Liver (tissue), 9 donors: ENCODE results near the gene NDUFAF5. TPM values are rescaled to one million over a fixed set of nuclear protein-coding genes. Genes with fewer than 3 reads are reported as not detected.

ENCODE experiments used
- DNase-seq: peaks from one replicate; pipeline ENCODE4 v3.0.0-alpha.2; 2017; ENCODE audit warnings: low spot score
- H3K27ac ChIP-seq, 2 donors: one replicate each; pipeline ENCODE4 v1.7.0; 2013; ENCODE audit warnings: inconsistent platforms in 2 of 2, low read length in 2 of 2, control low read depth in 1 of 2, low read depth in 1 of 2, mild to moderate bottlenecking in 1 of 2
- H3K27me3 ChIP-seq, 4 donors: one replicate each; pipeline versions ENCODE4 v1.6.1 to v1.7.0; 2013; ENCODE audit warnings: low read length in 3 of 4, inconsistent platforms in 1 of 4, mild to moderate bottlenecking in 1 of 4, moderate library complexity in 1 of 4; ENCODE audit not compliant: control insufficient read depth in 4 of 4, insufficient read depth in 4 of 4
- H3K36me3 ChIP-seq, 4 donors: one replicate each; pipeline versions ENCODE4 v1.6.1 to v1.7.0; 2013; ENCODE audit warnings: low read length in 3 of 4, mild to moderate bottlenecking in 3 of 4, low read depth in 1 of 4, moderate library complexity in 1 of 4; ENCODE audit not compliant: control insufficient read depth in 4 of 4, insufficient read depth in 3 of 4
- H3K4me1 ChIP-seq, 4 donors: one replicate each; pipeline versions ENCODE4 v1.6.1 to v1.7.0; 2013; ENCODE audit warnings: low read length in 3 of 4, mild to moderate bottlenecking in 3 of 4, moderate library complexity in 1 of 4; ENCODE audit not compliant: control insufficient read depth in 4 of 4, insufficient read depth in 4 of 4
- H3K4me3 ChIP-seq, 3 donors: one replicate each; pipeline versions ENCODE4 v1.6.1 to v1.7.0; 2013; ENCODE audit warnings: low read length in 3 of 3, control low read depth in 1 of 3, low read depth in 1 of 3, mild to moderate bottlenecking in 1 of 3
- H3K9ac ChIP-seq, 2 donors: one replicate each; pipeline ENCODE4 v1.7.0; 2013; ENCODE audit warnings: low read length in 2 of 2, mild to moderate bottlenecking in 2 of 2, moderate library complexity in 2 of 2, control low read depth in 1 of 2, low read depth in 1 of 2
- H3K9me3 ChIP-seq, 4 donors: one replicate each; pipeline versions ENCODE4 v1.6.1 to v1.7.0; 2013; ENCODE audit warnings: low read length in 3 of 4; ENCODE audit not compliant: control insufficient read depth in 4 of 4
- CTCF ChIP-seq: fragments of 150-350 bp; IDR thresholded peaks from 2 replicates; pipeline ENCODE4 v1.5.1; 2017; ENCODE audit warnings: improper control_type of control experiment, low read depth, low read length; ENCODE audit not compliant: missing input control
- EGR1 ChIP-seq, 2 donors: IDR thresholded peaks; 2 replicates each; pipeline ENCODE4 v1.6.1; 2016 to 2018; ENCODE audit warnings: antibody characterized with exemption in 2 of 2, low read depth in 2 of 2
- FOXA1 ChIP-seq: IDR thresholded peaks from 2 replicates; pipeline ENCODE4 v1.6.1; 2016; ENCODE audit warnings: antibody characterized with exemption
- FOXA2 ChIP-seq: IDR thresholded peaks from 2 replicates; pipeline ENCODE4 v1.6.1; 2016; ENCODE audit warnings: antibody characterized with exemption
- GABPA ChIP-seq, 2 donors: IDR thresholded peaks in 1 of 2; conservative IDR thresholded peaks in 1 of 2; 2 replicates each; pipeline ENCODE4 v1.6.1; 2016; ENCODE audit warnings: antibody characterized with exemption in 2 of 2, mild to moderate bottlenecking in 1 of 2, moderate library complexity in 1 of 2
- HNF4A ChIP-seq, 2 donors: conservative IDR thresholded peaks; 2 replicates each; pipeline ENCODE4 v1.6.1; 2016; ENCODE audit warnings: antibody characterized with exemption in 2 of 2, mild to moderate bottlenecking in 2 of 2
- HNF4G ChIP-seq: IDR thresholded peaks from 2 replicates; pipeline ENCODE4 v1.6.1; 2016; ENCODE audit warnings: antibody characterized with exemption
- JUND ChIP-seq, 2 donors: IDR thresholded peaks; 2 replicates each; pipeline ENCODE4 v1.6.1; 2016; ENCODE audit warnings: antibody characterized with exemption in 2 of 2
- MAX ChIP-seq: IDR thresholded peaks from 2 replicates; pipeline ENCODE4 v1.6.1; 2016; ENCODE audit warnings: antibody characterized with exemption
- NR2F2 ChIP-seq: IDR thresholded peaks from 2 replicates; pipeline ENCODE4 v1.6.1; 2016; ENCODE audit warnings: antibody characterized with exemption
- RAD21 ChIP-seq, 2 donors: IDR thresholded peaks; 2 replicates each; pipeline ENCODE4 v1.6.1; 2016; ENCODE audit warnings: antibody characterized with exemption in 2 of 2, mild to moderate bottlenecking in 2 of 2
- REST ChIP-seq: IDR thresholded peaks from 2 replicates; pipeline ENCODE4 v1.6.1; 2016; ENCODE audit warnings: antibody characterized with exemption, mild to moderate bottlenecking
- RXRA ChIP-seq, 2 donors: IDR thresholded peaks; 2 replicates each; pipeline ENCODE4 v1.6.1; 2017 to 2018; ENCODE audit warnings: antibody characterized with exemption in 2 of 2, mild to moderate bottlenecking in 1 of 2
- SP1 ChIP-seq: IDR thresholded peaks from 2 replicates; pipeline ENCODE4 v1.6.1; 2018; ENCODE audit warnings: antibody characterized with exemption, mild to moderate bottlenecking
- TAF1 ChIP-seq: conservative IDR thresholded peaks from 2 replicates; pipeline ENCODE4 v1.6.1; 2016; ENCODE audit warnings: antibody characterized with exemption, mild to moderate bottlenecking
- YY1 ChIP-seq: IDR thresholded peaks from 2 replicates; pipeline ENCODE4 v1.6.1; 2016; ENCODE audit warnings: antibody characterized with exemption, mild to moderate bottlenecking
- WGBS: extraction: QIAGEN DNeasy Blood & Tissue Kit; methylation state at CpG from one replicate; pipeline ENCODE4 v1.1.7; 2013; 5-methylcytosine and 5-hydroxymethylcytosine counted together
- polyA plus RNA-seq, 2 donors: library from polyadenylated mRNA; stranded (reverse) in 1 of 2; unstranded in 1 of 2; fragments of 200-250 nt in 1 of 2; fragments of >200 nt in 1 of 2; fragmentation: Nextera tagmentation in 1 of 2; extraction: Ambion mirVana in 1 of 2; gene quantifications; one replicate each; pipeline versions ENCODE4 v1.2.1 to v1.2.3, GENCODE V29; 2013 to 2015
- total RNA-seq, 2 donors: library from RNA; depleted of rRNA; stranded (reverse); fragments of >200 nt; gene quantifications; one replicate each; pipeline ENCODE4 v1.2.3, GENCODE V29; 2014
- TF ChIP-seq, protein P1 (sequence below): IDR thresholded peaks from 2 replicates; pipeline ENCODE4 v1.6.1; 2016; ENCODE audit warnings: antibody characterized with exemption
- TF ChIP-seq, protein P2 (sequence below): IDR thresholded peaks from 2 replicates; pipeline ENCODE4 v1.6.1; 2016; ENCODE audit warnings: antibody characterized with exemption
- donor health status: healthy.
- donor health status: healthy.
- donor health status: healthy.
- donor health status: healthy.
- donor health status: healthy.

Gene NDUFAF5
- total and polyA plus RNA-seq, 4 donors = 6.6 to 15.9 (median 12.3) TPM

- no peak for TF ChIP-seq RAD21 (IDR thresholded peaks at IDR 0.05)
- TF ChIP-seq HNF4G = no peak
- no peak for TF ChIP-seq CTCF
- TF ChIP-seq FOXA1 = no peak
- no peak for TF ChIP-seq REST
- no peak for TF ChIP-seq SP1
- TF ChIP-seq TAF1 = no peak
- TF ChIP-seq, protein P1, sequence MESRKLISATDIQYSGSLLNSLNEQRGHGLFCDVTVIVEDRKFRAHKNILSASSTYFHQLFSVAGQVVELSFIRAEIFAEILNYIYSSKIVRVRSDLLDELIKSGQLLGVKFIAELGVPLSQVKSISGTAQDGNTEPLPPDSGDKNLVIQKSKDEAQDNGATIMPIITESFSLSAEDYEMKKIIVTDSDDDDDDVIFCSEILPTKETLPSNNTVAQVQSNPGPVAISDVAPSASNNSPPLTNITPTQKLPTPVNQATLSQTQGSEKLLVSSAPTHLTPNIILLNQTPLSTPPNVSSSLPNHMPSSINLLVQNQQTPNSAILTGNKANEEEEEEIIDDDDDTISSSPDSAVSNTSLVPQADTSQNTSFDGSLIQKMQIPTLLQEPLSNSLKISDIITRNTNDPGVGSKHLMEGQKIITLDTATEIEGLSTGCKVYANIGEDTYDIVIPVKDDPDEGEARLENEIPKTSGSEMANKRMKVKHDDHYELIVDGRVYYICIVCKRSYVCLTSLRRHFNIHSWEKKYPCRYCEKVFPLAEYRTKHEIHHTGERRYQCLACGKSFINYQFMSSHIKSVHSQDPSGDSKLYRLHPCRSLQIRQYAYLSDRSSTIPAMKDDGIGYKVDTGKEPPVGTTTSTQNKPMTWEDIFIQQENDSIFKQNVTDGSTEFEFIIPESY = no peak
- TF ChIP-seq JUND (IDR thresholded peaks at IDR 0.05) = no peak
- no peak for TF ChIP-seq EGR1 (IDR thresholded peaks at IDR 0.05; ENCODE audit: low read depth in 2 of 2)
- no peak for TF ChIP-seq HNF4A (conservative IDR thresholded peaks at IDR 0.05)
- TF ChIP-seq MAX = no peak
- TF ChIP-seq, protein P2, sequence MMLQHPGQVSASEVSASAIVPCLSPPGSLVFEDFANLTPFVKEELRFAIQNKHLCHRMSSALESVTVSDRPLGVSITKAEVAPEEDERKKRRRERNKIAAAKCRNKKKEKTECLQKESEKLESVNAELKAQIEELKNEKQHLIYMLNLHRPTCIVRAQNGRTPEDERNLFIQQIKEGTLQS = no peak
- TF ChIP-seq GABPA (IDR thresholded peaks at IDR 0.05 in 1 of 2, conservative IDR thresholded peaks at IDR 0.05 in 1 of 2) = no peak
- TF ChIP-seq YY1 = no peak
- TF ChIP-seq FOXA2 = no peak
- no peak for TF ChIP-seq NR2F2
- TF ChIP-seq RXRA (IDR thresholded peaks at IDR 0.05) = no peak
- Histone ChIP-seq H3K27ac (peak overlapping the region in 1 of 2 donors; percentile 71), H3K36me3 (peaks cover 9 to 45% (median 36%) of the 10 kb centered on the region in 4 donors)
Measured at GRCh38 chr20:13799974-13800373, 15.1 kb downstream of the NDUFAF5 start.

More at GRCh38 chr20:13799974-13800373, 15.1 kb downstream of the NDUFAF5 start:
- Histone ChIP-seq H3K4me1 (peaks cover 2 to 22% (median 14%) of the 10 kb centered on the region in 4 donors), H3K27me3 (no peaks in the 10 kb centered on the region), H3K9me3 (no peaks in the 10 kb centered on the region), H3K4me3 (no peak overlapping the region), H3K9ac (peak overlapping the region in 1 of 2 donors; percentile 26)
- no peak for DNase-seq
- WGBS = 64% methylated on average over 2 of the region's 2 CpGs
